ENCODE results near the gene NEU4. TPM values are rescaled to one million over a fixed set of nuclear protein-coding genes. Genes with fewer than 3 reads are reported as not detected.

Gene NEU4
- total RNA-seq, 1 donor from 2014 or later, result 0.14 TPM

GRCh38 chr2:241763551-241764274, 45.3 kb upstream of the NEU4 start:
- peaks cover 11% of the 10 kb centered on the region for H3K36me3 Mint-ChIP-seq (ENCODE audit: low read depth)
- no peak for DNase-seq (ENCODE audit: low read depth, low spot score)
- H3K4me3 Mint-ChIP-seq, result no peak overlapping the region
- TF ChIP-seq, protein P1, sequence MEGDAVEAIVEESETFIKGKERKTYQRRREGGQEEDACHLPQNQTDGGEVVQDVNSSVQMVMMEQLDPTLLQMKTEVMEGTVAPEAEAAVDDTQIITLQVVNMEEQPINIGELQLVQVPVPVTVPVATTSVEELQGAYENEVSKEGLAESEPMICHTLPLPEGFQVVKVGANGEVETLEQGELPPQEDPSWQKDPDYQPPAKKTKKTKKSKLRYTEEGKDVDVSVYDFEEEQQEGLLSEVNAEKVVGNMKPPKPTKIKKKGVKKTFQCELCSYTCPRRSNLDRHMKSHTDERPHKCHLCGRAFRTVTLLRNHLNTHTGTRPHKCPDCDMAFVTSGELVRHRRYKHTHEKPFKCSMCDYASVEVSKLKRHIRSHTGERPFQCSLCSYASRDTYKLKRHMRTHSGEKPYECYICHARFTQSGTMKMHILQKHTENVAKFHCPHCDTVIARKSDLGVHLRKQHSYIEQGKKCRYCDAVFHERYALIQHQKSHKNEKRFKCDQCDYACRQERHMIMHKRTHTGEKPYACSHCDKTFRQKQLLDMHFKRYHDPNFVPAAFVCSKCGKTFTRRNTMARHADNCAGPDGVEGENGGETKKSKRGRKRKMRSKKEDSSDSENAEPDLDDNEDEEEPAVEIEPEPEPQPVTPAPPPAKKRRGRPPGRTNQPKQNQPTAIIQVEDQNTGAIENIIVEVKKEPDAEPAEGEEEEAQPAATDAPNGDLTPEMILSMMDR (conservative IDR thresholded peaks at IDR 0.05), result no peak
- H3K9me3 Mint-ChIP-seq, result peaks cover 3% of the 10 kb centered on the region
- H3K27ac Mint-ChIP-seq (ENCODE audit: unreplicated experiment), result no peak overlapping the region
- H3K4me1 Mint-ChIP-seq, result peaks cover 15% of the 10 kb centered on the region
- H3K27me3 Mint-ChIP-seq (ENCODE audit: low read depth), result no peaks in the 10 kb centered on the region

- Mint-ChIP-seq H3K9me3 (peaks cover 3% of the 10 kb centered on the region), H3K4me3 (peak overlapping the region; percentile 54), H3K36me3 (ENCODE audit: low read depth) (peaks cover 8% of the 10 kb centered on the region), H3K4me1 (peaks cover 15% of the 10 kb centered on the region), H3K27ac (ENCODE audit: unreplicated experiment) (peak overlapping the region; percentile 57), H3K27me3 (ENCODE audit: low read depth) (no peaks in the 10 kb centered on the region)
- no peak for DNase-seq (ENCODE audit: low read depth, low spot score)
- TF ChIP-seq, protein P1 (conservative IDR thresholded peaks at IDR 0.05), result no peak
These were observed 44.4 kb upstream of the NEU4 start for GRCh38 chr2:241764275-241765241.

DNA sequence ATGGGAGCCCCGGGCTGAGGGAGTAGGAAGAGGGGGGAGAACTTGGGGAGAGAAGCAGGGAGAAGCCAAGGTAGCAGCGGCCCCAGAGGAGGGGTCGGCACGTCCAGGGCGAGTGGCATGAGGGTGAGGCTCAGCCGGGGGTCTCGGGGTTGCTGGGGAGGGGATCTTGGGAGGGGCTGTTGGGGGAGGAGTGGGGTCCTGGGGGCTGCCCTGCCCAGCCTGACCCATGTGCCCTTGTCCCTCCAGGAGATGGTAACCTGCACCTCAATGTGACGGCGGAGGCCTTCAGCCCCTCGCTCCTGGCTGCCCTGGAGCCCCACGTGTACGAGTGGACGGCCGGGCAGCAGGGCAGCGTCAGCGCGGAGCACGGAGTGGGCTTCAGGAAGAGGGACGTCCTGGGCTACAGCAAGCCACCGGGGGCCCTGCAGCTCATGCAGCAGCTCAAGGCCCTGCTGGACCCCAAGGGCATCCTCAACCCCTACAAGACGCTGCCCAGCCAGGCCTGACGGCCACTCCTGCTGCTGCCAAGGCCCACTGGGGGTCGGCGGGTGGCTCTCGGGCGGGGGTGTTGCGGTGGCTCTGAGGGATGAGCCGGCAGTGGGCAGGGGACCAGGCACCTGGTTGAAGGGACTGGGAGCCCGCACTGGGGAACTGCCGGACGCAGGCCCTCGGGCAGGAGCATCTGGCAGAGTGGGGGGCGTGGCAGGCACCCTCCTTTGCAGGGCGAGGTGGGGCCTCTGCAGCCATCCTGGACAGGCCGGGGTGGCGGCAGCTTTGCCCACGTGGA, 41.3 kb upstream of the NEU4 start:
- no peak overlapping the region for H3K27ac Mint-ChIP-seq (ENCODE audit: unreplicated experiment)
- peaks cover 21% of the 10 kb centered on the region for H3K4me1 Mint-ChIP-seq
- H3K27me3 Mint-ChIP-seq (ENCODE audit: low read depth), result no peaks in the 10 kb centered on the region
- TF ChIP-seq, protein P1 (conservative IDR thresholded peaks at IDR 0.05), result no peak
- H3K4me3 Mint-ChIP-seq, result no peak overlapping the region
- no peaks in the 10 kb centered on the region for H3K9me3 Mint-ChIP-seq
- no peak for DNase-seq (ENCODE audit: low read depth, low spot score)
- H3K36me3 Mint-ChIP-seq (ENCODE audit: low read depth), result no peaks in the 10 kb centered on the region

DNA sequence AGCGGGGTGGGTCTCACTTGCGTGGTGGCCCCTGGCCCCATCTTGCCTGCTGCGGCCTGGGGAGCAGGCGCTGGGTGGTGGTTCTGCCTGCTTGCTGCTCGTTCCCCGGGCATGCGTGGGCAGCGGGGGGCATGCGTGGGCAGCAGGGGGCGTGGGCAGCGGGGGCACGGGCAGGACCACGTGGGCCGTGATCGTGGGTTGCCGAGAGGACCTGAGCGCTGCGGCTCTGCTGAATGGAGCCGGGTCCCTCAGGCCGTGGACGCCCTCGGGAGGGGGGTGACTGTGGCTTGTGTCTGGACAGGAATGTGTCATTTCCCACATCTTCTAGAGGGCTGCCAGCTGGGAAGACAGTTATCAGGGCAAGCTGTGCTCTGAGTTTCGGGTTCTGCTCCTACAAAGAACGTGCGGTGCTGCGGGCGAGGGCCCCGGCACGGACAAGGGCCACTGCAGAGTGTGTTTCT, 40.7 kb upstream of the NEU4 start:
- H3K4me1 Mint-ChIP-seq, result peaks cover 19% of the 10 kb centered on the region
- no peaks in the 10 kb centered on the region for H3K9me3 Mint-ChIP-seq
- no peak overlapping the region for H3K4me3 Mint-ChIP-seq
- no peaks in the 10 kb centered on the region for H3K36me3 Mint-ChIP-seq (ENCODE audit: low read depth)
- DNase-seq (ENCODE audit: low read depth, low spot score), result no peak
- H3K27ac Mint-ChIP-seq (ENCODE audit: unreplicated experiment), result no peak overlapping the region
- TF ChIP-seq, protein P1 (conservative IDR thresholded peaks at IDR 0.05), result no peak
- H3K27me3 Mint-ChIP-seq (ENCODE audit: low read depth), result no peaks in the 10 kb centered on the region

DNA sequence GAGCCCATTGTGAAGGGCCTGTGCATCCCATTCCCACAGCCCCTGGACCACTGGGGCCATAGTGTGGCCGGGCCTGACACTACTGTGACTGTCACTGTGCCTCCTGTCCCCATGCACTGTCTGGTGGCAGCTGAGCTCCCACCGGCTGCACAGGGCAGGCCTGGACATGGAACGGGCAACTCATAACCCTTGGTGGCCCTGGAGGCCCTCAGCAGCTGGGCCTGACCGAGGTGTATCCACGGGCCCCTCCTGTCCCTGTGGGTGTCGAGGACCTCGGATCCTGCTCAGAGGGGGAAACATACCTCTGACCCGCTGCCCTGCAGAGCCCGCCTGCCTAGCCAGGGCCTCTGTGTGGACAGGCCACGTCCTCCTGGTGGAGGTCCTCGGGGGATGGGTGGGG, 40.1 kb upstream of the NEU4 start:
- TF ChIP-seq, protein P1 (conservative IDR thresholded peaks at IDR 0.05), result no peak
- no peaks in the 10 kb centered on the region for H3K36me3 Mint-ChIP-seq (ENCODE audit: low read depth)
- no peak overlapping the region for H3K4me3 Mint-ChIP-seq
- no peaks in the 10 kb centered on the region for H3K9me3 Mint-ChIP-seq
- H3K27me3 Mint-ChIP-seq (ENCODE audit: low read depth), result no peaks in the 10 kb centered on the region
- peaks cover 19% of the 10 kb centered on the region for H3K4me1 Mint-ChIP-seq
- no peak overlapping the region for H3K27ac Mint-ChIP-seq (ENCODE audit: unreplicated experiment)
- DNase-seq (ENCODE audit: low read depth, low spot score), result no peak
